HL-60 (cell line): ENCODE results near the gene JAKMIP1.

Experiments
- DNase-seq, 2 experiments: peaks; one replicate each; pipeline ENCODE4 v3.0.0-alpha.2; 2010 to 2020; ENCODE audit warnings: low read depth in 1 of 2, low spot score in 1 of 2
- H3K27ac ChIP-seq: fragments of 250-450 bp; sonication (Bioruptor Pico); replicated peaks from 2 replicates; pipeline ENCODE4 v1.5.1; 2020; ENCODE audit warnings: mild to moderate bottlenecking, moderate library complexity
- H3K27me3 ChIP-seq: fragments of 250-450 bp; sonication (Bioruptor Pico); 2 replicates; pipeline ENCODE4 v1.5.1; 2021; ENCODE audit warnings: mild to moderate bottlenecking, moderate library complexity; ENCODE audit not compliant: insufficient read depth, poor library complexity, severe bottlenecking
- H3K4me3 ChIP-seq: replicated peaks from 2 replicates; pipeline ENCODE4 v1.5.1; 2011; ENCODE audit warnings: mild to moderate bottlenecking, control low read depth, low read length; ENCODE audit not compliant: insufficient read depth
- GABPA ChIP-seq: IDR thresholded peaks from 2 replicates; pipeline ENCODE4 v1.6.1; 2012; ENCODE audit warnings: low read depth
- POLR2AphosphoS5 ChIP-seq: IDR thresholded peaks from 2 replicates; pipeline ENCODE4 v1.6.1; 2012; ENCODE audit warnings: low read depth
- SPI1 ChIP-seq: IDR thresholded peaks from 2 replicates; pipeline ENCODE4 v1.6.1; 2012; ENCODE audit warnings: low read depth, mild to moderate bottlenecking, borderline replicate concordance
- TF ChIP-seq, protein P1 (sequence below): IDR thresholded peaks from one replicate; pipeline ENCODE4 v1.5.1; 2011; ENCODE audit warnings: low read length, control low read depth, inconsistent platforms; ENCODE audit not compliant: insufficient read depth
- TF ChIP-seq, protein P2 (sequence below): IDR thresholded peaks from 2 replicates; pipeline ENCODE4 v1.6.1; 2012; ENCODE audit warnings: low read depth; ENCODE audit not compliant: insufficient replicate concordance

JAKMIP1 gene

DNA sequence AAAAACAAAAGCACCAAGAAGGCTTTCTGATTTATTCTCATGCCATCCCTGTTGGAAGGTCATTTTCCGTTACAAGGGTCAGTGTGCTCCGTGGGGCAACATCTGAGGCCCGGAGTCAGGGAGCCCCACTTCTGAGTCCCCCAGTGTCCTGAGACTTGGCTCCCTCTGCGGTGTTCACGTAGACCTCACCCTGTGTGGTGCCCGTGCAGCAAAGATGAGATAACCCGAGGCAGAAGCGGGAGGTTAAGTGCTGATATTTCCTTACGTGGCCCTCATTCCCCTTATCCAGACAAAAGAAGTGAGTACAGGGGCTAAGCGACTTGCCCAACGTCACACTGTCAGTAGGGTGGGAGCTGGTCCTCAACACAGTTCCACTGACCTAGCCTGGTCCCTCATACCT is 3.5 kb downstream of the JAKMIP1 start:
- TF ChIP-seq, protein P1, sequence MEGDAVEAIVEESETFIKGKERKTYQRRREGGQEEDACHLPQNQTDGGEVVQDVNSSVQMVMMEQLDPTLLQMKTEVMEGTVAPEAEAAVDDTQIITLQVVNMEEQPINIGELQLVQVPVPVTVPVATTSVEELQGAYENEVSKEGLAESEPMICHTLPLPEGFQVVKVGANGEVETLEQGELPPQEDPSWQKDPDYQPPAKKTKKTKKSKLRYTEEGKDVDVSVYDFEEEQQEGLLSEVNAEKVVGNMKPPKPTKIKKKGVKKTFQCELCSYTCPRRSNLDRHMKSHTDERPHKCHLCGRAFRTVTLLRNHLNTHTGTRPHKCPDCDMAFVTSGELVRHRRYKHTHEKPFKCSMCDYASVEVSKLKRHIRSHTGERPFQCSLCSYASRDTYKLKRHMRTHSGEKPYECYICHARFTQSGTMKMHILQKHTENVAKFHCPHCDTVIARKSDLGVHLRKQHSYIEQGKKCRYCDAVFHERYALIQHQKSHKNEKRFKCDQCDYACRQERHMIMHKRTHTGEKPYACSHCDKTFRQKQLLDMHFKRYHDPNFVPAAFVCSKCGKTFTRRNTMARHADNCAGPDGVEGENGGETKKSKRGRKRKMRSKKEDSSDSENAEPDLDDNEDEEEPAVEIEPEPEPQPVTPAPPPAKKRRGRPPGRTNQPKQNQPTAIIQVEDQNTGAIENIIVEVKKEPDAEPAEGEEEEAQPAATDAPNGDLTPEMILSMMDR = no peak
- TF ChIP-seq POLR2AphosphoS5 (no peak), GABPA (no peak), SPI1 (no peak)
- TF ChIP-seq, protein P2, sequence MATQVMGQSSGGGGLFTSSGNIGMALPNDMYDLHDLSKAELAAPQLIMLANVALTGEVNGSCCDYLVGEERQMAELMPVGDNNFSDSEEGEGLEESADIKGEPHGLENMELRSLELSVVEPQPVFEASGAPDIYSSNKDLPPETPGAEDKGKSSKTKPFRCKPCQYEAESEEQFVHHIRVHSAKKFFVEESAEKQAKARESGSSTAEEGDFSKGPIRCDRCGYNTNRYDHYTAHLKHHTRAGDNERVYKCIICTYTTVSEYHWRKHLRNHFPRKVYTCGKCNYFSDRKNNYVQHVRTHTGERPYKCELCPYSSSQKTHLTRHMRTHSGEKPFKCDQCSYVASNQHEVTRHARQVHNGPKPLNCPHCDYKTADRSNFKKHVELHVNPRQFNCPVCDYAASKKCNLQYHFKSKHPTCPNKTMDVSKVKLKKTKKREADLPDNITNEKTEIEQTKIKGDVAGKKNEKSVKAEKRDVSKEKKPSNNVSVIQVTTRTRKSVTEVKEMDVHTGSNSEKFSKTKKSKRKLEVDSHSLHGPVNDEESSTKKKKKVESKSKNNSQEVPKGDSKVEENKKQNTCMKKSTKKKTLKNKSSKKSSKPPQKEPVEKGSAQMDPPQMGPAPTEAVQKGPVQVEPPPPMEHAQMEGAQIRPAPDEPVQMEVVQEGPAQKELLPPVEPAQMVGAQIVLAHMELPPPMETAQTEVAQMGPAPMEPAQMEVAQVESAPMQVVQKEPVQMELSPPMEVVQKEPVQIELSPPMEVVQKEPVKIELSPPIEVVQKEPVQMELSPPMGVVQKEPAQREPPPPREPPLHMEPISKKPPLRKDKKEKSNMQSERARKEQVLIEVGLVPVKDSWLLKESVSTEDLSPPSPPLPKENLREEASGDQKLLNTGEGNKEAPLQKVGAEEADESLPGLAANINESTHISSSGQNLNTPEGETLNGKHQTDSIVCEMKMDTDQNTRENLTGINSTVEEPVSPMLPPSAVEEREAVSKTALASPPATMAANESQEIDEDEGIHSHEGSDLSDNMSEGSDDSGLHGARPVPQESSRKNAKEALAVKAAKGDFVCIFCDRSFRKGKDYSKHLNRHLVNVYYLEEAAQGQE = no peak
- no peak overlapping the region for H3K27ac ChIP-seq
- peaks cover 15% of the 10 kb centered on the region for H3K27me3 ChIP-seq
- no peak overlapping the region for H3K4me3 ChIP-seq
- no peak for DNase-seq

DNA sequence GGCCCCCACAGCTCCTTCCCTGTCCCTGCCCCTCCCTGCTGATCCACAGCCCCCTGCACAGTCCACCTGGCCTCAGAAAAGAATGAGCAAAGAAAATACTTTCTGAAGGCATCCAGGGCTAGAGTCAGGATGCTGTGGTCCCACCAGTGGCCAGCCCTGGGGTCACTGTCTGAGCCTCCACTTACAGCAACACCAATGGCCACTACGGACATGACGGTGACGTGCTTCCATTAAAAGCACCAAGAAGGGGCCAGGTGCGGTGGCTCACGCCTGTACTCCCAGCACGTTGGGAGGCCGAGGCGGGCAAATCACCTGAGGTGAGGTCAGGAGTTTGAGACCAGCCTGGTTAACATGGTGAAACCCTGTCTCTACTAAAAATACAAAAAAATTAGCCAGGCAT is 4.0 kb downstream of the JAKMIP1 start:
- DNase-seq = no peak
- TF ChIP-seq POLR2AphosphoS5 (no peak), GABPA (no peak), SPI1 (no peak)
- TF ChIP-seq, protein P2 = no peak
- TF ChIP-seq, protein P1 = no peak

DNA sequence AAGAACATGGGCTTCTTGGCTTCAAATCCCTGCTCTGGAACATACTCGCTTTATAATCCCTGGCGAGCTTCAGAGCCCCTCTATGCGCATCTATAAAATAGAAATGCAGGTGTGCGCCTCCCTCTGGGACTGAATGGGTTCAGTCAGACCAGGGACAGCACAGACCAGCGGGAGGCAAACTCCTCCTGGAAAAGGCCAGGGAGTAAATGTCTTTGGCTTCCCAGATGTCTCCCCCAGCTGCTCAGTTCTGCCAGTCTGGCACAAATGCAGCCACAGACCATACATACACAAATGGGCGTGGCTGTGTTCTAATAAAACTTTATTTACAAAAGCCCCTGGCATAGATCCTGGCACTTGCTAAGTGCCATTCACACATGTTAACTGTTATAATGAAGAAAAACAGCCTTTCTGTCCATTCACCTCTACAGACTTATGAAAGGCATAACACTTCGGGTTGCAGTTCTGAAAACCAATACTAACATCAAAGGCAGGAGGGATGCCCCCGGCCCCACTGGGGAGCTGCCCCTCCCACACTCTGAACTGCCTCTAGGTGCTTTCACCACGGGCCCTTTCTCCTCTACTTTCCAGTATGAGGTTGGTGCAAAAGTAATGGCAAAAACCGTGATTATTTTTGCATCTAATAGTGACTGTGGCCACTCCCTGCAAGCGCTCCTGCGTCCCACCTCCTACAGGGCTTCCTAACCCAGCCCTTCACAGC is 4.6 kb downstream of the JAKMIP1 start:
- no peak overlapping the region for H3K4me3 ChIP-seq
- H3K27me3 ChIP-seq = peaks cover 13% of the 10 kb centered on the region
- no peak overlapping the region for H3K27ac ChIP-seq
- DNase-seq = no peak
- TF ChIP-seq, protein P2 = no peak
- no peak for TF ChIP-seq SPI1
- TF ChIP-seq, protein P1 = no peak
- no peak for TF ChIP-seq POLR2AphosphoS5
- TF ChIP-seq GABPA = no peak

More for the DNA sequence above, 4.0 kb downstream of the JAKMIP1 start:
- H3K27ac ChIP-seq = no peak overlapping the region
- H3K4me3 ChIP-seq = no peak overlapping the region
- peaks cover 15% of the 10 kb centered on the region for H3K27me3 ChIP-seq
